ENCODE measurements around the gene IDI2. TPM values are rescaled to one million over a fixed set of nuclear protein-coding genes. Genes with fewer than 3 reads are reported as not detected.

IDI2 gene
- total RNA-seq, 4 donors from 2014 or later, result 0.30 TPM; not detected in 3

GRCh38 chr10:1050554-1050953 lies 24.9 kb upstream of the IDI2 start:
- Histone ChIP-seq H3K27ac (peak overlapping the region; percentile 99), H3K4me1 (peaks cover 0 to 70% (median 32%) of the 10 kb centered on the region in 4 donors)

GRCh38 chr10:1050145-1050544 lies 24.5 kb upstream of the IDI2 start:
- DNase-seq (ENCODE audit: low spot score in 2 of 2), result no peak
- Histone ChIP-seq H3K27ac (peak overlapping the region; percentile 99), H3K4me3 (peak overlapping the region in 3 of 4 donors; percentile 84 to 98 (median 84)), H3K9me3 (no peaks in the 10 kb centered on the region), H3K27me3 (no peaks in the 10 kb centered on the region), H3K36me3 (peaks cover 0 to 27% (median 0%) of the 10 kb centered on the region in 3 donors), H3K4me1 (peaks cover 0 to 70% (median 30%) of the 10 kb centered on the region in 4 donors)
- TF ChIP-seq POLR2A (IDR thresholded peaks at IDR 0.05) (no peak), CTCF (IDR thresholded peaks at IDR 0.05) (no peak)
- WGBS, 2 donors, result 34 to 43% methylated on average over 5 of the region's 5 CpGs

More at GRCh38 chr10:1050554-1050953, 24.9 kb upstream of the IDI2 start:
- Histone ChIP-seq H3K4me3 (no peak overlapping the region), H3K9me3 (no peaks in the 10 kb centered on the region), H3K27me3 (no peaks in the 10 kb centered on the region), H3K36me3 (peaks cover 0 to 27% (median 0%) of the 10 kb centered on the region in 3 donors)
- 67 to 84% methylated on average over 4 of the region's 4 CpGs for WGBS, 2 donors
- no peak for TF ChIP-seq POLR2A (IDR thresholded peaks at IDR 0.05)
- TF ChIP-seq EP300 (IDR thresholded peaks at IDR 0.05), result no peak
- no peak for TF ChIP-seq CTCF (IDR thresholded peaks at IDR 0.05)
- no peak for DNase-seq (ENCODE audit: low spot score in 2 of 2)

DNA sequence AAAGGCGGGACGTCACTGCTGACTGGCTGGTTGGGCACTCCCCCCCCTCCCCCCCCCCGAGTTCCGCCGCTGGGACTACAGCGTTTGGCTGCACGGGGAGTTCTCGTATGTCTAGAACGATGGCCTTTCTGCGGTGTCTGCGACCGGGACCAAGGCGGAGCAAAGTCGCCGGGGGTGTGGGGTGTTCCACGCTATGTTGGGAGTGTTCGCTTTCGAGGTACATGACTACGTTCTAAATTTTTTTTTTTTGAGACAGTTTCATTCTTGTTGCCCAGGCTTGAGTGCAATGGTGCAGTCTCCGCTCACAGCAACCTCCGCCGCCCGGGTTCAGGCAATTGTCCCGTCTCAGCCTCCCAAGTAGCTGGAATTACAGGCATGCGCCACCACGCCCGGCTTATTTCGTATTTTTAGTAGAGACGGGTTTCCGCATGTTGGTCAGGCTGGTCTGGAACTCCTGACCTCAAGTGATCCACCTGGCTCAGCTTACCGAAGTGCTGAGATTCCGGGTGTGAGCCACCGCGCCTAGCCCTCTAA lies 23.8 kb upstream of the IDI2 start:
- Histone ChIP-seq H3K4me3 (peak overlapping the region; percentile 84 to 98 (median 84)), H3K27ac (peak overlapping the region; percentile 99), H3K9me3 (no peaks in the 10 kb centered on the region), H3K4me1 (peaks cover 0 to 70% (median 26%) of the 10 kb centered on the region in 4 donors), H3K36me3 (peaks cover 0 to 27% (median 0%) of the 10 kb centered on the region in 3 donors), H3K27me3 (no peaks in the 10 kb centered on the region)
- no peak for TF ChIP-seq EP300 (IDR thresholded peaks at IDR 0.05)
- TF ChIP-seq CTCF (IDR thresholded peaks at IDR 0.05), result no peak
- DNase-seq (ENCODE audit: low spot score in 2 of 2), result no peak
- 0 to 1% methylated on average over 22 to 31 of the region's 34 CpGs for WGBS, 2 donors

GRCh38 chr10:1048732-1049424 lies 23.2 kb upstream of the IDI2 start, which contains the start of gene IDI1:
Gene IDI1, minus strand, starts transcription at chr10:1049119. Its CDS starts 116 bp downstream, at chr10:1049003.
- TF ChIP-seq POLR2A (IDR thresholded peaks at IDR 0.05) (peak; percentile 85 to 98), CTCF (IDR thresholded peaks at IDR 0.05) (peak in 1 of 5 experiments; percentile 43), EP300 (IDR thresholded peaks at IDR 0.05) (peak; percentile 83 to 93)
- Histone ChIP-seq H3K4me1 (peaks cover 0 to 70% (median 27%) of the 10 kb centered on the region in 4 donors), H3K9me3 (no peaks in the 10 kb centered on the region), H3K27me3 (no peaks in the 10 kb centered on the region), H3K27ac (peak within 1 kb of the TSS; percentile 99), H3K4me3 (peak within 1 kb of the TSS; percentile 84 to 98 (median 84)), H3K36me3 (peaks cover 0 to 26% (median 0%) of the 10 kb centered on the region in 3 donors)
- peak; percentile 93 to 96 for DNase-seq (ENCODE audit: low spot score in 2 of 2)
- 0 to 2% methylated on average over 34 to 45 of the region's 83 CpGs for WGBS, 2 donors

GRCh38 chr10:1048349-1048731 lies 22.7 kb upstream of the IDI2 start:
- Histone ChIP-seq H3K36me3 (peaks cover 0 to 24% (median 0%) of the 10 kb centered on the region in 3 donors), H3K4me3 (peak overlapping the region; percentile 84 to 98 (median 84)), H3K27me3 (no peaks in the 10 kb centered on the region), H3K27ac (peak overlapping the region; percentile 99), H3K9me3 (no peaks in the 10 kb centered on the region), H3K4me1 (peaks cover 0 to 69% (median 25%) of the 10 kb centered on the region in 4 donors)
- WGBS, 2 donors, result 1% methylated on average over 27 to 33 of the region's 37 CpGs
- peak in 1 of 2 donors; percentile 35 for DNase-seq (ENCODE audit: low spot score in 2 of 2)
- TF ChIP-seq CTCF (IDR thresholded peaks at IDR 0.05) (no peak), EP300 (IDR thresholded peaks at IDR 0.05) (no peak), POLR2A (IDR thresholded peaks at IDR 0.05) (no peak)

Data from tibial nerve (tissue), 4 donors.